K562 (cell line): Measurements from ENCODE around the gene MPL. TPM values are rescaled to one million over a fixed set of nuclear protein-coding genes. Genes with fewer than 3 reads are reported as not detected.

Experiments
- ATAC-seq: fragments of 200-7000 bp; cut with Tn5 transposase; 3 replicates; pipeline ENCODE4 v1.9.1; 2020; ENCODE audit warnings: moderate library complexity
- BruUV-seq: library from RNA; stranded (reverse); fragments of 400-500 nt; replicated peaks from 2 replicates; lab custom pipeline; 2021; lab: Mats Ljungman, UMichigan
- CTCF ChIA-PET: fragments of 300-600 bp; formaldehyde crosslinking; extraction: SDS; loops from one replicate; lab custom pipeline; 2021; ENCODE audit warnings: low intra/inter-chr PET ratio; lab: Yijun Ruan, JAX
- POLR2A ChIA-PET: fragments of 300-600, 350-650 bp; sonication (Branson Sonifier 250); formaldehyde crosslinking; extraction: SDS; loops from one replicate; lab custom pipeline; 2021; ENCODE audit warnings: antibody characterized with exemption, inconsistent platforms; lab: Yijun Ruan, JAX
- DNase-seq, 4 experiments: peaks; one replicate each; pipeline versions ENCODE4 v3.0.0 to v3.0.0-alpha.2; 2011 to 2018; ENCODE audit warnings: low spot score in 3 of 4, mixed read lengths in 3 of 4; ENCODE audit errors: extremely low read depth in 1 of 4
- FAIRE-seq: peaks from 2 replicates; lab custom pipeline; 2011; peaks lifted over from hg19 to GRCh38; lab: Jason Lieb, UNC
- H2AFZ ChIP-seq: 2 replicates; pipeline ENCODE4 v1.6.0; 2011; ENCODE audit warnings: low read depth, low read length, control low read depth, inconsistent platforms
- H3K27ac ChIP-seq: fragments of 200-600 bp; 3 replicates; pipeline ENCODE4 v1.8.0; 2011; ENCODE audit warnings: low read depth, mild to moderate bottlenecking, control low read depth, inconsistent platforms, low read length, moderate library complexity, mixed read lengths; ENCODE audit errors: extremely low read depth
- H3K27me3 ChIP-seq, 2 experiments: fragments of 300-600 bp in 1 of 2; 2 replicates in 1 of 2; 3 replicates in 1 of 2; pipeline versions ENCODE4 v1.6.0 to v1.8.0; 2011; ENCODE audit warnings: inconsistent platforms in 2 of 2, low read length in 2 of 2, mild to moderate bottlenecking in 1 of 2, mixed read lengths in 1 of 2, moderate library complexity in 1 of 2; ENCODE audit not compliant: control insufficient read depth in 2 of 2, insufficient read depth in 2 of 2
- H3K36me3 ChIP-seq: fragments of 300-600 bp; 3 replicates; pipeline ENCODE4 v1.8.0; 2011; ENCODE audit warnings: mild to moderate bottlenecking, low read length, inconsistent platforms; ENCODE audit not compliant: control insufficient read depth, insufficient read depth
- H3K4me1 ChIP-seq, 2 experiments: fragments of 200-600 bp in 1 of 2; replicated peaks in 1 of 2; 2 replicates in 1 of 2; 3 replicates in 1 of 2; pipeline versions ENCODE4 v1.5.1 to v1.8.0; 2011; ENCODE audit warnings: inconsistent platforms in 2 of 2, low read length in 2 of 2, mild to moderate bottlenecking in 1 of 2, mixed read lengths in 1 of 2, moderate library complexity in 1 of 2; ENCODE audit not compliant: control insufficient read depth in 2 of 2, insufficient read depth in 2 of 2
- H3K4me2 ChIP-seq: 2 replicates; pipeline ENCODE4 v1.6.1; 2011; ENCODE audit warnings: low read length, control low read depth, inconsistent platforms, mixed read lengths; ENCODE audit not compliant: insufficient read depth
- H3K4me3 ChIP-seq: fragments of 200-600 bp; sonication (generic), shearing (Covaris generic); 2 replicates; pipeline ENCODE4 v1.5.1; 2016; ENCODE audit warnings: control low read depth, inconsistent platforms
- H3K79me2 ChIP-seq: fragments of 200-600 bp; 3 replicates; pipeline ENCODE4 v1.8.0; 2011; ENCODE audit warnings: low read length, inconsistent platforms; ENCODE audit not compliant: control insufficient read depth, insufficient read depth
- H3K9ac ChIP-seq, 2 experiments: 2 replicates each; pipeline versions ENCODE4 v1.6.0 to v1.6.1; 2011; ENCODE audit warnings: low read depth in 2 of 2, low read length in 2 of 2, control low read depth in 1 of 2, inconsistent platforms in 1 of 2, mild to moderate bottlenecking in 1 of 2, mixed read lengths in 1 of 2; ENCODE audit not compliant: insufficient read depth in 1 of 2
- H3K9me1 ChIP-seq: one replicate; pipeline ENCODE4 v1.6.0; 2011; ENCODE audit warnings: inconsistent platforms, mild to moderate bottlenecking, low read length, moderate library complexity; ENCODE audit not compliant: control insufficient read depth, insufficient read depth
- H3K9me3 ChIP-seq: replicated peaks from 2 replicates; pipeline ENCODE4 v1.5.1; 2011; ENCODE audit warnings: low read depth, low read length, inconsistent platforms; ENCODE audit not compliant: control insufficient read depth, insufficient read depth
- H4K20me1 ChIP-seq: replicated peaks from 2 replicates; pipeline ENCODE4 v1.6.1; 2011; ENCODE audit warnings: low read length, inconsistent platforms, mixed read lengths; ENCODE audit not compliant: control insufficient read depth, insufficient read depth
- CBX3 ChIP-seq, 2 experiments: IDR thresholded peaks; 1 replicate in 1 of 2; 2 replicates in 1 of 2; pipeline ENCODE4 v1.6.1; 2012; ENCODE audit warnings: inconsistent platforms in 2 of 2, low read length in 2 of 2, borderline replicate concordance in 1 of 2, control low read depth in 1 of 2
- ZNF316 ChIP-seq: fragments of 450-650 bp; IDR thresholded peaks from 2 replicates; pipeline ENCODE4 v1.6.1; 2016
- WGBS: fragments of 100-300 bp; shearing (Covaris generic); methylation state at CpG from one replicate; pipeline ENCODE4 v1.1.6; 2016; ENCODE audit warnings: low coverage, mixed read lengths; ENCODE audit not compliant: insufficient coverage; ENCODE audit errors: missing lambda C conversion rate; 5-methylcytosine and 5-hydroxymethylcytosine counted together
- in situ Hi-C: fragments of 300-500 bp; cut with MboI; formaldehyde crosslinking; loops from 4 replicates; pipeline ENCODE4 v1.15.0; 2018; ENCODE audit warnings: inconsistent platforms, mixed read lengths
- intact Hi-C: fragments of 100-400 bp; cut with micrococcal nuclease; formaldehyde crosslinking; loops from 2 replicates; pipeline ENCODE4 v1.14.2; 2022
- polyA plus RNA-seq, 8 experiments: library from polyadenylated mRNA; depleted of rRNA in 4 of 8; stranded (reverse) in 5 of 8; unstranded in 3 of 8; fragments of >200 nt; fragmentation: Nextera tagmentation in 2 of 8; fragmentation: Illumina TruSeq in 1 of 8; extraction: Ambion mirVana in 2 of 8; extraction: Trizol in 1 of 8; gene quantifications; 2 replicates each; pipeline versions ENCODE4 v1.2.1 to v1.2.3, GENCODE V29; 2011 to 2014; ENCODE audit warnings: inconsistent platforms in 1 of 8, missing spikeins in 1 of 8
- total RNA-seq, 7 experiments: library from RNA; depleted of rRNA in 6 of 7; stranded (reverse); fragments of >200 nt in 6 of 7; fragmentation: Illumina TruSeq in 2 of 7; extraction: Trizol in 2 of 7; gene quantifications; 2 replicates each; pipeline versions ENCODE4 v1.2.1 to v1.2.3, GENCODE V29; 2011 to 2021; ENCODE audit warnings: low replicate concordance in 1 of 7
- TF ChIP-seq, protein P1 (sequence below): fragments of 450-650 bp; IDR thresholded peaks from 2 replicates; pipeline ENCODE4 v1.6.1; 2016; ENCODE audit warnings: mild to moderate bottlenecking, moderate library complexity

The MPL gene
- total and polyA plus RNA-seq, 9 of the 15 experiments (the other 6 are each of a cell fraction or from before 2014, with no cell fraction given), result not detected

- POLR2A ChIA-PET, result interaction anchor here (1.5 kb wide), 1 partner anchor 37 kb away, joined by 4 read pairs; no protein-coding TSS in a partner anchor
- TF ChIP-seq, protein P1, sequence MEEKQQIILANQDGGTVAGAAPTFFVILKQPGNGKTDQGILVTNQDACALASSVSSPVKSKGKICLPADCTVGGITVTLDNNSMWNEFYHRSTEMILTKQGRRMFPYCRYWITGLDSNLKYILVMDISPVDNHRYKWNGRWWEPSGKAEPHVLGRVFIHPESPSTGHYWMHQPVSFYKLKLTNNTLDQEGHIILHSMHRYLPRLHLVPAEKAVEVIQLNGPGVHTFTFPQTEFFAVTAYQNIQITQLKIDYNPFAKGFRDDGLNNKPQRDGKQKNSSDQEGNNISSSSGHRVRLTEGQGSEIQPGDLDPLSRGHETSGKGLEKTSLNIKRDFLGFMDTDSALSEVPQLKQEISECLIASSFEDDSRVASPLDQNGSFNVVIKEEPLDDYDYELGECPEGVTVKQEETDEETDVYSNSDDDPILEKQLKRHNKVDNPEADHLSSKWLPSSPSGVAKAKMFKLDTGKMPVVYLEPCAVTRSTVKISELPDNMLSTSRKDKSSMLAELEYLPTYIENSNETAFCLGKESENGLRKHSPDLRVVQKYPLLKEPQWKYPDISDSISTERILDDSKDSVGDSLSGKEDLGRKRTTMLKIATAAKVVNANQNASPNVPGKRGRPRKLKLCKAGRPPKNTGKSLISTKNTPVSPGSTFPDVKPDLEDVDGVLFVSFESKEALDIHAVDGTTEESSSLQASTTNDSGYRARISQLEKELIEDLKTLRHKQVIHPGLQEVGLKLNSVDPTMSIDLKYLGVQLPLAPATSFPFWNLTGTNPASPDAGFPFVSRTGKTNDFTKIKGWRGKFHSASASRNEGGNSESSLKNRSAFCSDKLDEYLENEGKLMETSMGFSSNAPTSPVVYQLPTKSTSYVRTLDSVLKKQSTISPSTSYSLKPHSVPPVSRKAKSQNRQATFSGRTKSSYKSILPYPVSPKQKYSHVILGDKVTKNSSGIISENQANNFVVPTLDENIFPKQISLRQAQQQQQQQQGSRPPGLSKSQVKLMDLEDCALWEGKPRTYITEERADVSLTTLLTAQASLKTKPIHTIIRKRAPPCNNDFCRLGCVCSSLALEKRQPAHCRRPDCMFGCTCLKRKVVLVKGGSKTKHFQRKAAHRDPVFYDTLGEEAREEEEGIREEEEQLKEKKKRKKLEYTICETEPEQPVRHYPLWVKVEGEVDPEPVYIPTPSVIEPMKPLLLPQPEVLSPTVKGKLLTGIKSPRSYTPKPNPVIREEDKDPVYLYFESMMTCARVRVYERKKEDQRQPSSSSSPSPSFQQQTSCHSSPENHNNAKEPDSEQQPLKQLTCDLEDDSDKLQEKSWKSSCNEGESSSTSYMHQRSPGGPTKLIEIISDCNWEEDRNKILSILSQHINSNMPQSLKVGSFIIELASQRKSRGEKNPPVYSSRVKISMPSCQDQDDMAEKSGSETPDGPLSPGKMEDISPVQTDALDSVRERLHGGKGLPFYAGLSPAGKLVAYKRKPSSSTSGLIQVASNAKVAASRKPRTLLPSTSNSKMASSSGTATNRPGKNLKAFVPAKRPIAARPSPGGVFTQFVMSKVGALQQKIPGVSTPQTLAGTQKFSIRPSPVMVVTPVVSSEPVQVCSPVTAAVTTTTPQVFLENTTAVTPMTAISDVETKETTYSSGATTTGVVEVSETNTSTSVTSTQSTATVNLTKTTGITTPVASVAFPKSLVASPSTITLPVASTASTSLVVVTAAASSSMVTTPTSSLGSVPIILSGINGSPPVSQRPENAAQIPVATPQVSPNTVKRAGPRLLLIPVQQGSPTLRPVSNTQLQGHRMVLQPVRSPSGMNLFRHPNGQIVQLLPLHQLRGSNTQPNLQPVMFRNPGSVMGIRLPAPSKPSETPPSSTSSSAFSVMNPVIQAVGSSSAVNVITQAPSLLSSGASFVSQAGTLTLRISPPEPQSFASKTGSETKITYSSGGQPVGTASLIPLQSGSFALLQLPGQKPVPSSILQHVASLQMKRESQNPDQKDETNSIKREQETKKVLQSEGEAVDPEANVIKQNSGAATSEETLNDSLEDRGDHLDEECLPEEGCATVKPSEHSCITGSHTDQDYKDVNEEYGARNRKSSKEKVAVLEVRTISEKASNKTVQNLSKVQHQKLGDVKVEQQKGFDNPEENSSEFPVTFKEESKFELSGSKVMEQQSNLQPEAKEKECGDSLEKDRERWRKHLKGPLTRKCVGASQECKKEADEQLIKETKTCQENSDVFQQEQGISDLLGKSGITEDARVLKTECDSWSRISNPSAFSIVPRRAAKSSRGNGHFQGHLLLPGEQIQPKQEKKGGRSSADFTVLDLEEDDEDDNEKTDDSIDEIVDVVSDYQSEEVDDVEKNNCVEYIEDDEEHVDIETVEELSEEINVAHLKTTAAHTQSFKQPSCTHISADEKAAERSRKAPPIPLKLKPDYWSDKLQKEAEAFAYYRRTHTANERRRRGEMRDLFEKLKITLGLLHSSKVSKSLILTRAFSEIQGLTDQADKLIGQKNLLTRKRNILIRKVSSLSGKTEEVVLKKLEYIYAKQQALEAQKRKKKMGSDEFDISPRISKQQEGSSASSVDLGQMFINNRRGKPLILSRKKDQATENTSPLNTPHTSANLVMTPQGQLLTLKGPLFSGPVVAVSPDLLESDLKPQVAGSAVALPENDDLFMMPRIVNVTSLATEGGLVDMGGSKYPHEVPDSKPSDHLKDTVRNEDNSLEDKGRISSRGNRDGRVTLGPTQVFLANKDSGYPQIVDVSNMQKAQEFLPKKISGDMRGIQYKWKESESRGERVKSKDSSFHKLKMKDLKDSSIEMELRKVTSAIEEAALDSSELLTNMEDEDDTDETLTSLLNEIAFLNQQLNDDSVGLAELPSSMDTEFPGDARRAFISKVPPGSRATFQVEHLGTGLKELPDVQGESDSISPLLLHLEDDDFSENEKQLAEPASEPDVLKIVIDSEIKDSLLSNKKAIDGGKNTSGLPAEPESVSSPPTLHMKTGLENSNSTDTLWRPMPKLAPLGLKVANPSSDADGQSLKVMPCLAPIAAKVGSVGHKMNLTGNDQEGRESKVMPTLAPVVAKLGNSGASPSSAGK, result no peak
- TF ChIP-seq CBX3 (IDR thresholded peaks at IDR 0.05; ENCODE audit: borderline replicate concordance in 1 of 2, low read length in 2 of 2), result 0 out of 3 replicates have a peak, but pooled peaks of 1 of the 2 experiments have one; percentile 17
- peak; percentile 59 for TF ChIP-seq ZNF316
These were observed 30.0 kb upstream of the MPL start for GRCh38 chr1:43307458-43308158.

More at GRCh38 chr1:43307458-43308158, 30.0 kb upstream of the MPL start:
- H3K9me1 ChIP-seq, result no peaks in the 10 kb centered on the region
- H3K4me2 ChIP-seq, result no peak overlapping the region
- no peaks in the 10 kb centered on the region for H3K36me3 ChIP-seq
- in situ Hi-C loops (no loop called here), intact Hi-C loops (no loop called here)
- no peak for FAIRE-seq
- no peak overlapping the region for H3K27ac ChIP-seq
- H3K4me1 ChIP-seq, result peaks cover 4 to 24% of the 10 kb centered on the region in 2 experiments; a peak in 4 of 5 replicates
- CTCF ChIA-PET, result no interaction called here
- H3K9ac ChIP-seq, result no peak overlapping the region
- no peaks in the 10 kb centered on the region for H3K79me2 ChIP-seq
- WGBS, result 10% methylated on average over 9 of the region's 9 CpGs
- no peak overlapping the region for H2AFZ ChIP-seq
- H4K20me1 ChIP-seq, result peaks cover 1% of the 10 kb centered on the region; the same call in 1 of the 2 replicates
- no TSS peak for BruUV-seq
- DNase-seq, result no peak
- 0 out of 2 replicates have a peak, but pooled peaks cover 2% of the 10 kb centered on the region for H3K9me3 ChIP-seq
- H3K27me3 ChIP-seq, result peaks cover 21 to 93% of the 10 kb centered on the region in 2 experiments
- no peak overlapping the region for H3K4me3 ChIP-seq
- no peak for ATAC-seq
